SU-DHL-6 (cell line): Measurements from ENCODE around the gene CFAP43.

Experiments used
- H2AFZ ChIP-seq: fragments of 200-600 bp; sonication (generic); 2 replicates; pipeline ENCODE4 v1.6.1; 2014; ENCODE audit warnings: low read depth, mild to moderate bottlenecking, moderate library complexity, mixed read lengths, antibody characterized with exemption, low read length; ENCODE audit not compliant: severe bottlenecking
- H3F3A ChIP-seq: fragments of 200-600 bp; shearing (Covaris generic); 2 replicates; pipeline ENCODE4 v1.6.0; 2016; ENCODE audit warnings: antibody characterized with exemption, mild to moderate bottlenecking; ENCODE audit not compliant: insufficient read depth
- H3K27ac ChIP-seq: fragments of 200-600 bp; sonication (generic); 2 replicates; pipeline ENCODE4 v1.5.1; 2016; ENCODE audit warnings: low read depth, mild to moderate bottlenecking, low read length, moderate library complexity, mixed read lengths
- H3K27me3 ChIP-seq: fragments of 200-600 bp; sonication (generic), shearing (Covaris generic); 2 replicates; pipeline ENCODE4 v1.6.0; 2014; ENCODE audit warnings: mild to moderate bottlenecking, low read length
- H3K36me3 ChIP-seq: fragments of 200-600 bp; sonication (generic); 2 replicates; pipeline ENCODE4 v1.6.1; 2014; ENCODE audit warnings: mild to moderate bottlenecking, low read length, mixed read lengths
- H3K4me2 ChIP-seq: fragments of 300-600, 200-600 bp; shearing (Covaris generic), sonication (generic); 2 replicates; pipeline ENCODE4 v1.6.0; 2014; ENCODE audit warnings: low read length, low read depth, mild to moderate bottlenecking; ENCODE audit not compliant: poor library complexity, severe bottlenecking
- H3K4me3 ChIP-seq: fragments of 200-600 bp; sonication (generic); 2 replicates; pipeline ENCODE4 v1.5.1; 2014; ENCODE audit warnings: antibody characterized with exemption, low read length, mild to moderate bottlenecking, mixed read lengths; ENCODE audit not compliant: insufficient read depth, poor library complexity, severe bottlenecking
- H3K79me2 ChIP-seq: fragments of 200-600 bp; sonication (generic); 2 replicates; pipeline ENCODE4 v1.6.1; 2014; ENCODE audit warnings: mild to moderate bottlenecking, low read length, moderate library complexity; ENCODE audit not compliant: insufficient read depth
- H3K9ac ChIP-seq: fragments of 200-600 bp; sonication (generic); 2 replicates; pipeline ENCODE4 v1.7.0; 2014; ENCODE audit warnings: mild to moderate bottlenecking, low read length
- H3K9me2 ChIP-seq: fragments of 200-600 bp; sonication (generic); replicated peaks from 2 replicates; pipeline ENCODE4 v1.6.1; 2014; ENCODE audit warnings: low read length; ENCODE audit not compliant: insufficient read depth
- H3K9me3 ChIP-seq: fragments of 200-600 bp; sonication (generic); 2 replicates; pipeline ENCODE4 v1.6.1; 2014; ENCODE audit warnings: low read length, mixed read lengths; ENCODE audit not compliant: insufficient read depth
- H4K20me1 ChIP-seq: fragments of 200-600 bp; sonication (generic); 2 replicates; pipeline ENCODE4 v1.6.1; 2014; ENCODE audit warnings: low read depth, mild to moderate bottlenecking, antibody characterized with exemption, low read length, moderate library complexity, mixed read lengths
- EZH2phosphoT487 ChIP-seq: fragments of 200-600 bp; sonication (generic), shearing (Covaris generic); conservative IDR thresholded peaks from 2 replicates; pipeline ENCODE4 v1.6.1; 2018; ENCODE audit warnings: mild to moderate bottlenecking, antibody characterized with exemption, low read length, moderate library complexity, mixed read lengths
- TF ChIP-seq, protein P1 (sequence below): fragments of 200-600 bp; sonication (generic); IDR thresholded peaks from one replicate; pipeline ENCODE4 v1.5.1; 2017; ENCODE audit warnings: antibody characterized with exemption, mild to moderate bottlenecking, low read length, moderate library complexity; ENCODE audit not compliant: insufficient read depth, poor library complexity, severe bottlenecking

CFAP43 gene

DNA sequence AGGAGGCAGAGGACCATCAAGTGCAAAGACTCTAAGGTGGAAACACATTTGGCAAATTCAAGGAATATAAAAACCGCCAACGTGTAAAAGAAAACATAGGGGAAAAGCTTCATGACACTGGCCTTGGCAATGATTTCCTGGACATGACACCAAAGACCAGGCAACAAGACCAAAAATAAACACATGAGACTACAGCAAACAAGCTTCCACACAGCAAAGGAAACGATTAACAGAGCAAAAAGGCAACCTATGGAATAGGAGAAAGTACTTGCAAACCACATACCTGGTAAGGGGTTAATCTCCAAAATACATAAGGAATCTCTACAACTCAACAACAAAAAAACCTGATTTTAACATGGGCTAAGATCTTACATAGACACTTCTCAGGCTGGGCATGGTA, 26.0 kb upstream of the CFAP43 start:
- Histone ChIP-seq H3K4me3 (no peak overlapping the region), H2AFZ (no peak overlapping the region), H4K20me1 (peaks cover 16% of the 10 kb centered on the region; the same call in 1 of the 2 replicates), H3K9me3 (no peaks in the 10 kb centered on the region), H3K27ac (no peak overlapping the region), H3K9ac (no peak overlapping the region), H3F3A (no peaks in the 10 kb centered on the region), H3K36me3 (no peaks in the 10 kb centered on the region), H3K79me2 (peaks cover 25% of the 10 kb centered on the region; the same call in 1 of the 2 replicates), H3K4me2 (no peak overlapping the region), H3K27me3 (no peaks in the 10 kb centered on the region), H3K9me2 (no peaks in the 10 kb centered on the region)
- TF ChIP-seq EZH2phosphoT487, result no peak
- TF ChIP-seq, protein P1, sequence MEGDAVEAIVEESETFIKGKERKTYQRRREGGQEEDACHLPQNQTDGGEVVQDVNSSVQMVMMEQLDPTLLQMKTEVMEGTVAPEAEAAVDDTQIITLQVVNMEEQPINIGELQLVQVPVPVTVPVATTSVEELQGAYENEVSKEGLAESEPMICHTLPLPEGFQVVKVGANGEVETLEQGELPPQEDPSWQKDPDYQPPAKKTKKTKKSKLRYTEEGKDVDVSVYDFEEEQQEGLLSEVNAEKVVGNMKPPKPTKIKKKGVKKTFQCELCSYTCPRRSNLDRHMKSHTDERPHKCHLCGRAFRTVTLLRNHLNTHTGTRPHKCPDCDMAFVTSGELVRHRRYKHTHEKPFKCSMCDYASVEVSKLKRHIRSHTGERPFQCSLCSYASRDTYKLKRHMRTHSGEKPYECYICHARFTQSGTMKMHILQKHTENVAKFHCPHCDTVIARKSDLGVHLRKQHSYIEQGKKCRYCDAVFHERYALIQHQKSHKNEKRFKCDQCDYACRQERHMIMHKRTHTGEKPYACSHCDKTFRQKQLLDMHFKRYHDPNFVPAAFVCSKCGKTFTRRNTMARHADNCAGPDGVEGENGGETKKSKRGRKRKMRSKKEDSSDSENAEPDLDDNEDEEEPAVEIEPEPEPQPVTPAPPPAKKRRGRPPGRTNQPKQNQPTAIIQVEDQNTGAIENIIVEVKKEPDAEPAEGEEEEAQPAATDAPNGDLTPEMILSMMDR, result no peak

DNA sequence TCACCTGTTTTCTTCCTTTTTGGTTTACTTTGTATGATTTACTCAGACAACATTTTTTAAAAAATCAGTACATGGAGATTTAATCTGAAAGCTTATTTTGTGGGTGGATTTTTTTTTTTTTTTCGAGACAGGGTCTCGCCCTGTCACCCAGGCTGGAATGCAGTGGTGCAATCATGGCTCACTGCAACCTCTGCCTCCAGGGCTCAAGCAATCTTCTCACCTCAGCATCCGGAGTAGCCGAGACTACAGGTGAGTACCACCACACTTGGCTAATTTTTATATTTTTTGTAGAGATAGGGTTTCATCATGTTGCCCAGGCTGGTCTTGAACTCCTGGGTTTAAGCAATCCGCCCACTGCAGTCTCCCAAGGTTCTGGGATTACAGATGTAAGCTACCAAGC, 25.1 kb upstream of the CFAP43 start:
- no peaks in the 10 kb centered on the region for H3F3A ChIP-seq
- TF ChIP-seq, protein P1, result no peak
- no peak for TF ChIP-seq EZH2phosphoT487

DNA sequence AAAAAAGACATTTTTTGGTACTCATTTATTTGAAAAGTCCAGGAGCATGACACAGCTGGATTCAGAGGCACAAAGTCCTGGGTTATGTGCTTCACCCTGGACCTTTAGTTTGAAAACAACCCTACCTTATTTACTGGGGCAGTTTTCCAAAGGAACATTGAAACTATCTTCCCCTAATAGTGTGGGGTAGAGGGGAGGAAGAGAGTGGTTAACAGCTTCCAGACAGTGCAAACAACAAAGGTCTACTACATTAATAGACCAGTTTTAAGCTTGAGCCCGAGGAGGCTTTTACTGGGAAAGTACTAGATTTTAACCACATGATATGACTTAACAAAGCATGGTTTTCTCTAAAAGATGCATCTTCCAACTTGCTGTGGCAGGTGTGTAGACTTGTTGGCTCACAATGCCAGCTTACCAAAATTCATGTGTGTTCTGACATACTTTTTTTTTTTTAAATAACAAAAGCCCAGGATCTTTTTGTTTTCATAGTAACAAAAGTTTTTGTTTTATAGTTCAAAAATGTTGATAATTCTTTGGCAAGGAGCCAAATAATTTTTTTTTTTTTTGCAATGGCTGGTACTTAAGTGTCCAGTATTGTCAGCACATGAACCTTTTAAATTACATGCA, 24.3 kb upstream of the CFAP43 start:
- Histone ChIP-seq H2AFZ (no peak overlapping the region), H3K27me3 (no peaks in the 10 kb centered on the region), H3K27ac (no peak overlapping the region), H3K4me3 (no peak overlapping the region), H4K20me1 (peaks cover 16% of the 10 kb centered on the region; the same call in 1 of the 2 replicates), H3K9me3 (no peaks in the 10 kb centered on the region), H3K79me2 (peaks cover 24% of the 10 kb centered on the region; the same call in 1 of the 2 replicates), H3K9me2 (no peaks in the 10 kb centered on the region), H3K9ac (no peak overlapping the region), H3K36me3 (no peaks in the 10 kb centered on the region), H3K4me2 (no peak overlapping the region), H3F3A (no peaks in the 10 kb centered on the region)
- TF ChIP-seq, protein P1, result no peak
- no peak for TF ChIP-seq EZH2phosphoT487

More for the DNA sequence above, 25.1 kb upstream of the CFAP43 start:
- no peak overlapping the region for H3K27ac ChIP-seq
- no peaks in the 10 kb centered on the region for H3K9me3 ChIP-seq
- H3K9ac ChIP-seq, result no peak overlapping the region
- H3K36me3 ChIP-seq, result no peaks in the 10 kb centered on the region
- no peak overlapping the region for H3K4me2 ChIP-seq
- H3K9me2 ChIP-seq, result no peaks in the 10 kb centered on the region
- no peaks in the 10 kb centered on the region for H3K27me3 ChIP-seq
- H4K20me1 ChIP-seq, result peaks cover 16% of the 10 kb centered on the region; the same call in 1 of the 2 replicates
- no peak overlapping the region for H3K4me3 ChIP-seq
- H2AFZ ChIP-seq, result no peak overlapping the region
- H3K79me2 ChIP-seq, result peaks cover 24% of the 10 kb centered on the region; the same call in 1 of the 2 replicates
